Endothelial cell of umbilical vein (primary cell): ENCODE data around the gene CFTR. TPM values are rescaled to one million over a fixed set of nuclear protein-coding genes. Genes with fewer than 3 reads are reported as not detected.

Source experiments
- BruUV-seq: library from RNA; stranded (reverse); fragments of 400-500 nt; replicated peaks from 2 replicates; lab custom pipeline; 2021; lab: Mats Ljungman, UMichigan
- CTCF ChIA-PET: fragments of 300-600, 350-600 bp; sonication (Branson Sonifier 250); formaldehyde crosslinking; loops from one replicate; lab custom pipeline; 2021; ENCODE audit warnings: antibody characterized with exemption, inconsistent platforms; lab: Charles Lee
- POLR2A ChIA-PET: fragments of 300-600, 350-600 bp; sonication (Branson Sonifier 250); formaldehyde crosslinking; loops from one replicate; lab custom pipeline; 2021; ENCODE audit warnings: antibody characterized with exemption, inconsistent platforms; lab: Charles Lee
- DNase-seq: peaks from one replicate; pipeline ENCODE4 v3.0.0-alpha.2; 2011; ENCODE audit warnings: low read depth, low spot score
- FAIRE-seq: peaks from 2 replicates; lab custom pipeline; 2011; peaks lifted over from hg19 to GRCh38; lab: Jason Lieb, UNC
- H2AFZ ChIP-seq: 2 replicates; pipeline ENCODE4 v1.6.0; 2012; ENCODE audit warnings: low read depth, low read length, control low read depth, inconsistent platforms
- H3K27ac ChIP-seq: 2 replicates; pipeline ENCODE4 v1.5.1; 2011; ENCODE audit warnings: low read depth, mild to moderate bottlenecking, control low read depth, low read length, moderate library complexity; ENCODE audit not compliant: insufficient read depth
- H3K27me3 ChIP-seq, 2 experiments: 2 replicates each; pipeline versions ENCODE4 v1.6.0 to v1.6.1; 2011; ENCODE audit warnings: low read length in 2 of 2, mixed read lengths in 1 of 2; ENCODE audit not compliant: control insufficient read depth in 2 of 2, insufficient read depth in 2 of 2
- H3K36me3 ChIP-seq, 2 experiments: 2 replicates in 1 of 2; 3 replicates in 1 of 2; pipeline ENCODE4 v1.5.1; 2011; ENCODE audit warnings: low read length in 2 of 2, mild to moderate bottlenecking in 1 of 2, moderate library complexity in 1 of 2; ENCODE audit not compliant: control insufficient read depth in 2 of 2, insufficient read depth in 2 of 2; ENCODE audit errors: extremely low read depth in 1 of 2
- H3K4me1 ChIP-seq: 3 replicates; pipeline ENCODE4 v1.5.1; 2011; ENCODE audit warnings: mild to moderate bottlenecking, low read length; ENCODE audit not compliant: control insufficient read depth, insufficient read depth; ENCODE audit errors: extremely low read depth
- H3K4me2 ChIP-seq: 2 replicates; pipeline ENCODE4 v1.6.1; 2011; ENCODE audit warnings: low read length, control low read depth, mixed read lengths; ENCODE audit not compliant: insufficient read depth
- H3K4me3 ChIP-seq, 3 experiments: fragments of 200-600 bp in 1 of 3; sonication (generic), shearing (Covaris generic) in 1 of 3; replicated peaks in 1 of 3; 2 replicates each; pipeline ENCODE4 v1.5.1; 2011 to 2016; ENCODE audit warnings: control low read depth in 3 of 3, low read length in 3 of 3, mild to moderate bottlenecking in 2 of 3, inconsistent platforms in 1 of 3, low read depth in 1 of 3, moderate library complexity in 1 of 3; ENCODE audit not compliant: insufficient read depth in 1 of 3
- H3K79me2 ChIP-seq: 2 replicates; pipeline ENCODE4 v1.6.0; 2012; ENCODE audit warnings: low read length, inconsistent platforms; ENCODE audit not compliant: control insufficient read depth, insufficient read depth
- H3K9ac ChIP-seq: replicated peaks from 2 replicates; pipeline ENCODE3; 2011; ENCODE audit warnings: low read length, control low read depth; ENCODE audit not compliant: insufficient read depth; ENCODE audit errors: extremely low read depth
- H3K9me1 ChIP-seq: replicated peaks from 3 replicates; pipeline ENCODE4 v1.6.0; 2011; ENCODE audit warnings: mild to moderate bottlenecking, low read length; ENCODE audit not compliant: control insufficient read depth, insufficient read depth; ENCODE audit errors: extremely low read depth
- H3K9me3 ChIP-seq: replicated peaks from 2 replicates; pipeline ENCODE4 v1.5.1; 2012; ENCODE audit warnings: low read length, inconsistent platforms; ENCODE audit not compliant: control insufficient read depth, insufficient read depth
- H4K20me1 ChIP-seq: replicated peaks from 2 replicates; pipeline ENCODE3; 2011; ENCODE audit warnings: mild to moderate bottlenecking, low read length; ENCODE audit not compliant: control insufficient read depth, insufficient read depth; ENCODE audit errors: extremely low read depth
- EZH2 ChIP-seq: IDR thresholded peaks from 2 replicates; pipeline ENCODE4 v1.6.1; 2012; ENCODE audit warnings: borderline replicate concordance, low read depth, mild to moderate bottlenecking, moderate library complexity, low read length, inconsistent platforms; ENCODE audit not compliant: severe bottlenecking
- FOS ChIP-seq: IDR thresholded peaks from 2 replicates; pipeline ENCODE4 v1.6.1; 2011; ENCODE audit warnings: mild to moderate bottlenecking, low read length, moderate library complexity, borderline replicate concordance; ENCODE audit not compliant: insufficient read depth
- GATA2 ChIP-seq: IDR thresholded peaks from 2 replicates; pipeline ENCODE4 v1.7.0; 2011; ENCODE audit warnings: low read depth, mild to moderate bottlenecking, moderate library complexity, mixed read lengths, low read length; ENCODE audit not compliant: insufficient read length, insufficient read depth
- JUN ChIP-seq: IDR thresholded peaks from 2 replicates; pipeline ENCODE4 v1.6.1; 2011; ENCODE audit warnings: borderline replicate concordance, low read depth; ENCODE audit not compliant: insufficient read length, insufficient read depth
- MYC ChIP-seq: IDR thresholded peaks from one replicate; pipeline ENCODE4 v1.6.1; 2011; ENCODE audit warnings: mild to moderate bottlenecking, low read depth, low read length
- POLR2A ChIP-seq: IDR thresholded peaks from 2 replicates; pipeline ENCODE4 v1.6.1; 2012; ENCODE audit warnings: low read depth, mild to moderate bottlenecking, control low read depth, low read length
- POLR2AphosphoS5 ChIP-seq: IDR thresholded peaks from 2 replicates; pipeline ENCODE4 v1.6.1; 2012; ENCODE audit warnings: low read depth, mild to moderate bottlenecking, control low read depth, low read length, moderate library complexity; ENCODE audit not compliant: insufficient read depth
- dilution Hi-C: fragments of 300-500 bp; cut with MboI; formaldehyde crosslinking; loops from one replicate; pipeline ENCODE4 v1.15.0; 2019; ENCODE audit warnings: low sequenced_read_pairs; ENCODE audit not compliant: extremely low pct_ligation_motif_present
- intact Hi-C: fragments of 100-400 bp; cut with micrococcal nuclease; formaldehyde crosslinking; loops from one replicate; pipeline ENCODE4 v1.10.0; 2022
- polyA plus RNA-seq, 4 experiments: library from polyadenylated mRNA; depleted of rRNA in 3 of 4; stranded (reverse) in 3 of 4; unstranded in 1 of 4; fragments of >200 nt; gene quantifications; 2 replicates each; pipeline versions ENCODE4 v1.2.1 to v1.2.3, GENCODE V29; 2011 to 2012; ENCODE audit warnings: missing spikeins in 1 of 4
- total RNA-seq: library from RNA; stranded (reverse); gene quantifications from 2 replicates; pipeline ENCODE4 v1.2.3, GENCODE V29; 2021
- TF ChIP-seq, protein P1 (sequence below), 2 donors: IDR thresholded peaks; 1 replicate in 1 of 2; 2 replicates in 1 of 2; pipeline ENCODE4 v1.5.1; 2011; ENCODE audit warnings: low read length in 2 of 2, mild to moderate bottlenecking in 2 of 2, moderate library complexity in 2 of 2, control low read depth in 1 of 2, inconsistent platforms in 1 of 2, low read depth in 1 of 2; ENCODE audit not compliant: insufficient read depth in 1 of 2; ENCODE audit errors: extremely low read depth in 1 of 2
- TF ChIP-seq, protein P2 (sequence below): IDR thresholded peaks from 2 replicates; pipeline ENCODE4 v1.6.1; 2011; ENCODE audit not compliant: insufficient read depth, insufficient read length

Gene CFTR
- total and polyA plus RNA-seq, 2 donors (not counting 3 experiments of a cell fraction or from before 2014, with no cell fraction given) = 0.03 TPM; not detected in 1

DNA sequence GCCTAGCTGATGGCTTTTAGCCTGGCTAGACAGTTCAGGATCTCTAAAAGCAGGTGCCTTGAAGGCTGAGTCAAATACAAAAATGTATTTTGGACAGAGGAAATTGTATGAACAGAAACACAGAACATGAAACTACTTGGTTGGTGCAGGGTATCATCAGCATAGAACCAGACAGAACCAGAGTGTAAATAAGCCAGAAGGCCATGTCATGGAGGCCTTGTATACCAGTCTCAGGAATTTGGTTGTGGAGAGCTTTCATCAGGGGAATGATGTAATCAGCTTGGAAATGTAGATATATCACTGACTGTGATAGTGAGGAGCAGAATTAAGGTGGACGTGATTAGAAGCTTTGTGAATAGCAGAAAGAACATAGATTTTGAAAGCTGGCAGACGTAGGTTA is 82.9 kb downstream of the CFTR start:
- no TSS peak for BruUV-seq
- H3K79me2 ChIP-seq = no peaks in the 10 kb centered on the region

DNA sequence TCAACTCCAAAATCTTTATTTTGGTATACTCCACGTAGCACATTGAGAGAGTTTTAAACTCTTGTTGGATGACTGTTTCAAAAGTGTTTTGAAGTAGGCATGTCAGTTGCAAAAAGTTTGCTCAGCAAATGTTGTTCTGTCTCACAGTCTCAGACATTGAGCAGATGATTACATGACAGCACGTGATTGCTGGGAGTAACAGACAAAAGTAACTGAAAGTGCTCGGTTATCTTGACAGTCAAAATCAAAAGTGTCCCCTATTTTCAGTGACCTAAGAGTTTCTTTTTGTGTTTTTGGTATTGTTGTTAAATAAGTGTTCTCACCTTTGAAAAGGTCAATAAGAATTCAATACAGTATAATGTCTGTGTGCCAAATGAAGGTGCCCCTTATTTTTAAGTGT is 84.3 kb downstream of the CFTR start:
- CTCF ChIA-PET = no interaction called here
- POLR2A ChIA-PET = no interaction called here
- Histone ChIP-seq H2AFZ (no peak overlapping the region), H3K9me3 (no peaks in the 10 kb centered on the region), H4K20me1 (no peaks in the 10 kb centered on the region), H3K27me3 (no peaks in the 10 kb centered on the region), H3K27ac (no peak overlapping the region), H3K36me3 (no peaks in the 10 kb centered on the region), H3K9me1 (no peaks in the 10 kb centered on the region), H3K4me1 (no peaks in the 10 kb centered on the region), H3K79me2 (no peaks in the 10 kb centered on the region), H3K9ac (no peak overlapping the region), H3K4me3 (no peak overlapping the region), H3K4me2 (no peak overlapping the region)
- TF ChIP-seq FOS = no peak
- no peak for TF ChIP-seq MYC
- no peak for TF ChIP-seq EZH2
- no peak for TF ChIP-seq JUN
- no peak for TF ChIP-seq GATA2
- TF ChIP-seq, protein P1, sequence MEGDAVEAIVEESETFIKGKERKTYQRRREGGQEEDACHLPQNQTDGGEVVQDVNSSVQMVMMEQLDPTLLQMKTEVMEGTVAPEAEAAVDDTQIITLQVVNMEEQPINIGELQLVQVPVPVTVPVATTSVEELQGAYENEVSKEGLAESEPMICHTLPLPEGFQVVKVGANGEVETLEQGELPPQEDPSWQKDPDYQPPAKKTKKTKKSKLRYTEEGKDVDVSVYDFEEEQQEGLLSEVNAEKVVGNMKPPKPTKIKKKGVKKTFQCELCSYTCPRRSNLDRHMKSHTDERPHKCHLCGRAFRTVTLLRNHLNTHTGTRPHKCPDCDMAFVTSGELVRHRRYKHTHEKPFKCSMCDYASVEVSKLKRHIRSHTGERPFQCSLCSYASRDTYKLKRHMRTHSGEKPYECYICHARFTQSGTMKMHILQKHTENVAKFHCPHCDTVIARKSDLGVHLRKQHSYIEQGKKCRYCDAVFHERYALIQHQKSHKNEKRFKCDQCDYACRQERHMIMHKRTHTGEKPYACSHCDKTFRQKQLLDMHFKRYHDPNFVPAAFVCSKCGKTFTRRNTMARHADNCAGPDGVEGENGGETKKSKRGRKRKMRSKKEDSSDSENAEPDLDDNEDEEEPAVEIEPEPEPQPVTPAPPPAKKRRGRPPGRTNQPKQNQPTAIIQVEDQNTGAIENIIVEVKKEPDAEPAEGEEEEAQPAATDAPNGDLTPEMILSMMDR (IDR thresholded peaks at IDR 0.05; ENCODE audit: extremely low read depth in 1 of 2, insufficient read depth in 1 of 2, low read depth in 1 of 2, low read length in 2 of 2) = no peak
- TF ChIP-seq, protein P2, sequence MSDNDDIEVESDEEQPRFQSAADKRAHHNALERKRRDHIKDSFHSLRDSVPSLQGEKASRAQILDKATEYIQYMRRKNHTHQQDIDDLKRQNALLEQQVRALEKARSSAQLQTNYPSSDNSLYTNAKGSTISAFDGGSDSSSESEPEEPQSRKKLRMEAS = no peak
- TF ChIP-seq POLR2AphosphoS5 = no peak
- intact Hi-C loops (no loop called here), dilution Hi-C loops (no loop called here)
- DNase-seq (no peak), FAIRE-seq (no peak)
- BruUV-seq = no TSS peak

More for the DNA sequence above, 82.9 kb downstream of the CFTR start:
- no peaks in the 10 kb centered on the region for H3K27me3 ChIP-seq
- DNase-seq (no peak), FAIRE-seq (no peak)
- TF ChIP-seq POLR2A (no peak), FOS (no peak), MYC (no peak), GATA2 (no peak), JUN (no peak)
- no peak overlapping the region for H3K4me3 ChIP-seq
- no peaks in the 10 kb centered on the region for H3K9me3 ChIP-seq
- H3K4me1 ChIP-seq = no peaks in the 10 kb centered on the region
- no peak overlapping the region for H2AFZ ChIP-seq
- H3K4me2 ChIP-seq = no peak overlapping the region
- intact Hi-C loops = no loop called here
- H3K27ac ChIP-seq = no peak overlapping the region
- H4K20me1 ChIP-seq = no peaks in the 10 kb centered on the region
- dilution Hi-C loops = no loop called here
- H3K36me3 ChIP-seq = no peaks in the 10 kb centered on the region
- no peaks in the 10 kb centered on the region for H3K9me1 ChIP-seq
- POLR2A ChIA-PET = no interaction called here
- H3K9ac ChIP-seq = no peak overlapping the region
- CTCF ChIA-PET = interaction anchor here (1.0 kb wide), 1 partner anchor 23 kb away, joined by 3 read pairs; no protein-coding TSS in a partner anchor
